Measurements from ENCODE around the gene ACLY.
"Not testable (repeated sequence)": the region's sequence is repeated elsewhere in the genome, so short reads cannot be mapped to it uniquely, and the experiment has no call there.

Gene ACLY

DNA sequence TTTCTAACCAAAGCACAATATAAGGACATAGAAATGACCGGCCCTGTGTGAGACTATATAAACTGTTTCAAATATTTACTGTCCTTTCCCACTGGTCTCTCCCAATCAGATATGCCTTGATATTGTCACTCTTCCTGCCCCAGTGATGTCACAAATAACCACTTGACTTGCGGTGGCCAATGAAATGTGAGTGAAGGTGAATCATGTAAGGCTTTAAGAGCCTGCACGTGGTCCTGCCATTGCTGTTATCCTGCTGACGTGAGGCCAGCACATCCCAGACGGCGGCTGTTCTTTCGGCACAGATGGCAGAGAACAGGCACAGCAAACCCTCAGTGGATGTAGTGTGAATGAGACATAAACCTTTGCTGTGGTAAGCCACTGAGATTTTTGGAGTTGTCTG, 48.1 kb downstream of the ACLY start:
- DNase-seq: no peak

DNA sequence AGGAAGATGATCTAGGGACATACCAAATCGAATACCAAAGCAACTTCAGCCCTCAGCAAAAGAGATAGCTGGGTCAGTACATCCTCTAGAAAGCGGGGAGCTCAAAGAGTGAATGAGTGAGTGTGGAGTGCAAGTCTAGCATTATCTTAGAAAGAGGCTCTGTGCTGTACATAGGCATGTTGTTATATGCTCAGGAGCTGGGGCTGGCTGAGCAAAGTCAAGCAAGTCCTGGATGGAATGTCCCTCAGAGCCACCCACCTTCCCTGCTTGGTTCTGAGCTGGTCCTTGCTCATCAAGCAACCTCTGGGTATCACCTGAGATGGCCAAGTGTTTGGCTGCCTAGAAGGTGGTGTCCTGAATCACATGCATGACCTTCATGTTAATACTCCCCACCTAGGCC, 48.7 kb downstream of the ACLY start:
- DNase-seq: no peak

DNA sequence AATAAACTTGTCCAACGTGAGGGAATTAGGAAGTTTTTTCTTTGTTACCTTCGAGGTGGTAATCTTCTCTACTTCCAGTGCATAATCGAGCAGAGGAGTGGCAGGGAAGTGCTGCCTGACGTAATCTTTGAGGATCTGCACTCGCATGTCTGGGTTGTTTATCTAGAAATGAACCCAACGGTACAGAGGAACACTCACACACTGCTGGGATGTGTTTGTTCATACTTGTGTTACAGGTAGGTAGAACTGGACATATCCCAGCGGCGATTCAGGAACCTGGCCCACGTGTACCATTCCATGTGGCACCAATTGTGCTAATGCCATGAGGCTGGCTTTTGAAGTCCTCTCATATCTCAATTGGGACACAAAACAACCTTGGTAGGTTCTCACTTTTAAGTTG, 49.3 kb downstream of the ACLY start:
- no peak for DNase-seq

DNA sequence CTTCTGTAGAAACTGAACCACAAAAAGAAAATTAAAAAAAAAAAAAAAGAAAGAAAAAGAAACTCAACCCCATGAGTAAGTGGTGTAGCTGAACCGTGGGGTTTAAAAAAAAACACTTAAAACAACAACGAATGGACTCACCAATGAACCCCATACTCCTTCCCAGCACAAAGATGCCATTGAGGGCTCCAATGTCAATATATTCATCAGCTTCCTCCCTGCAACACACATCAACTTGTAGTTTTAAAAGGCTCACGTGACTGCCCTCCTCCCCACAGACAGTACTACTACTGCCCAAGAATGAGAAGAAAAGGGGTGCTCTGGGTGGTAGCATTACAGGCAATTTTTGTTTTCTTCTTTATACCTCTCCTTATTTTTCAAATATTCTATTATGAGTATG, 50.2 kb downstream of the ACLY start:
- DNase-seq: no peak

DNA sequence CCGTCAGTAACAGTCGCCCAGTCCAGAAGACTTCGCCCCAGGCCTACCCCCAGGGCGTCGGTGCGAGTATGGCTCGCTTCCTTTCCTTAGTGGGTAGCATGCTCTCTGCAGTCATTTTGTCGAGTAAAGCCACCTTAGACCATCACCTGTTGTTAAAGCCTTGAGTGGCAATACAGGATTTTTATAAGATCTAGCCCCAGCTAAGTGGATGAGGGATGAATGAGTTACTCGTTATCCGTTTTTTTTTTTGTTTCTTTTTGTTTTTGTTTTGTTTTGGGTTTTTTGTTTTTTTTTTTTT, 53.2 kb downstream of the ACLY start:
- no peak for DNase-seq

DNA sequence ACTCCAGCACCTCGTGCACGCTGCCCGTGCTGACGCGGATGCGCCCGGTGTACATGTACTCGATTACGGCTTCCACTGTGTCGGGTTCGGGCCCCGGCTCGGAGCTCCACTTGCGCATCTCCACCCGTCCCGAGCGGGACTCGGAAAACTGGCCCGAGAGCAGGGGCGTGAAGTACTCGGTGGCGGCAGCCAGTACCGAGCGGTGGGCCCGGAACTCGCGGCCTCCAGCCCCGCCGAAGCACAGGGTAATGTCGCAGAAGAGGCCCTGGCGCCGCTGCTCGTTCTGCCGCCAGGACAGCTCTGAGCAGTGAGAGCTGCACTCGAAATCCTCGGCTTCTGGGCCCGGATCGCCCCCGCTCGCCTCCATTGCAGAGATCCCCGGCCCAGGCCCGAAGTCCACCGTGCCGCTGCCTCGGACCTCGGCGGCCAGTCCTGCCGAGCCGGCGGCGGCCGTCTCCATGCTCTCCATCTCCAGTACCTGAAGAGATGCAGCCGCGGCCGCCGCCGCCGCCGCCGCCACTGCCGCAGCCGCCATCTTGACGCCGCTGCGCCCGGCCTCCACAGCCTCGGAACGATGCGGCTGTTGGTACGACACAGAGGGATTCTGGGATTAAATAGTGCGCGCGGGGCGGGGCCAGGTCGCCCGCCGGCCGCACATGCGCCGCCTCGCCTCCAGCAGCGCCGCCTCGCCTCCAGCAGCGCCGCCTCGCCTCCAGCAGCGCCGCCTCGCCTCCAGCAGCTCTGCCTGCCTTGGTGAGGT, 53.7 kb downstream of the ACLY start, which contains the start of gene KLHL11:
KLHL11 (minus strand) TSS at position 588 of the 760 bp plus-strand sequence; CDS start at position 535, 53 bp downstream.
- DNase-seq: peak; percentile 91 to 96 (median 96)

DNA sequence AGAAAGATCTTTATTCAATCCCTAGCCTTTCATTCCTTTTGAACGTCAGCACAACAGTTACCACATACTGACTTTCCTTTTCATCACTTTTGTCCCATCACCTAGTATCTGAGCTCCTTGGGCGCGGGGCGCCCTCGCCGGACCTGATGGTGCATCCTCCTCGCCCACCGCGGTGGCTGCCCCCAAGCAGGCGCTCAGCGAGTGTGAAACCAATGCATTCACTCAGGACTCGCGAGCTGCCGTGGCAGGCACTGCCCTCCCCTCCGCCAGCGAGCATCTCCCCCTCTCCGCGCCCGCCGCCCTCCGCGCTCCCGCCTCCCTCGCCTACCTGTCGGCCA, 54.3 kb downstream of the ACLY start:
- DNase-seq: peak in 2 of 3 donors; percentile 17 to 19

DNA sequence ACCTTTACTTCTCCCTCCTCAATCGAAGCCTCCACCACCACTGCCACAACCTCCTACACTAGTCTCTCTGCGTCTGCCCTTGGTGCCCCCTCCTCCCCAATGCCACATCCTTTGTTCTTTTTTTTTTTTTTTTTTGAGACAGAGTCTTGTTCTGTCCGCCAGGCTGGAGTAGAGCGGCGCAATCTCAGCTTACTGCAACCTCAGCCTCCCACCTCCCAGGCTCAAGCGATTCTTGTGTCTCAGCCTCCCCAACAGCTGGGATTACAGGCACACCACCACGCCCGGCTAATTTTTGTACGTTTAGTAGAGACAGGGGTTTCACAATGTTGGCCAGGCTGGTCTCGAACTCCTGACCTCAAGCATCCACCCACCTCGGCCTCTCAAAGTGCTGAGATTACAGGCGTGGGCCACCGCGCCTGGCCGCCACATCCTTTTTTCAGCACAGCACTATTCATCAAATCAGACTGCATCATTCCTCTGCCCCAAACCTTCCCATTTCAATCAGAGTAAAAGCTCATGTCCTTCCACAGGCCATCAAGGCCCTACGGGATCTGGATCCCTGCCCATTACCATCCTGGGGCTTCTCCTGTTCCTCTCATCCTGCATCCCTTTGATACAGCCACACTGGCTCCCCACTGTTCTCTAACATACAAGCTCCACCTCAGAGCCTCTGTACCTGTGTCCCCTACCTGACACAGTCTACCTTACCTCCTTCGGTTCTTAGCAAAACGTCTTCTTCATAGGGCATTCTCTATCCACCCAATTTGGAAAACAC, 55.5 kb downstream of the ACLY start:
- peak in 1 of 3 donors; percentile 9 for DNase-seq

DNA sequence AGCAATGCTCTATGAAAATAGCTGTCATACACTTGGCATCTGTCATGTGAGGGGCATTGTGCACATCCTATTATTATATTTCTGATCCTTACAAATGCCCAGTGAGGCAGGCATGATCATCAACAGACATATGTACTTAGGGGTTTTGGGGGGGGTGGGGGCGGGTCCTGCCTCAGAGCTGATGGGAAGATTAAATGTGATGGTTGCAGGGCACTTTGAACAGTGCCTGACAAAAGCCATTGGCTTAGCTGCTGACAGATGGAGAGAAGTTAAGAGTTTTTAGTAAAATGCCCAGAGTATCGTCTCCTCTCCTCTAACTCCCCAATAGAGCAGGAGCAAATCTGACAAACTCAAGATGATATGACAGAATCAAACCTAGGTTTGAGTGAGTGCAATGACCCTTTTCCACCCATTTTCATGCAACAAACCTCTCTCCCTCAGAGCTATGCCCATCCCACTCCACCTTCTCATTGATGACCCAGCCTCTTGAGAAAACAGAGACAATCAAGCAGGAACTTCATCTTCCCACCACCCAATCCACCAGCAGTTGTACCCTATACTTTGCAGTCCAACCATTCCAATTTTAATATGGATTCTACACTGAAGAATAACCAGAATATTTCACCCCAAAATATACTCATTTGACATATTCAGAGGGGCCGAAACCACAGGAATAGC, 58.4 kb downstream of the ACLY start:
- DNase-seq: no peak

DNA sequence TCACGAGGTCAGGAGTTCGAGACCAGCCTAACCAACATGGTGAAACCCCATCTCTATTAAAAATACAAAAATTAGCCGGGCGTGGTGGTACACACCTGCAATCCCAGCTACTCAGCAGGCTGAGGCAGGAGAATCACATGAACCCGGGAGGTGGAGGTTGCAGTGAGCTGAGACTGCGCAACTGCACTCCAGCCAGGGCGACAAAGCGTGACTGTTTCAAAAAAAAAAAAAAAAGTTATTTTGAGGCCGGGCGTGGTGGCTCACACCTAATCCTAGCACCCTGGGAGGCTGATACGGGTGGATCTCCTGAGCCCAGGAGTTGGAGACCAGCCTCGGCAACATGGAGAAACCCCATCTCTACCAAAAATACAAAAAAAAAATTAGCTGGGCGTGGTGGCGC, 67.4 kb downstream of the ACLY start:
- DNase-seq: not testable (repeated sequence)

DNA sequence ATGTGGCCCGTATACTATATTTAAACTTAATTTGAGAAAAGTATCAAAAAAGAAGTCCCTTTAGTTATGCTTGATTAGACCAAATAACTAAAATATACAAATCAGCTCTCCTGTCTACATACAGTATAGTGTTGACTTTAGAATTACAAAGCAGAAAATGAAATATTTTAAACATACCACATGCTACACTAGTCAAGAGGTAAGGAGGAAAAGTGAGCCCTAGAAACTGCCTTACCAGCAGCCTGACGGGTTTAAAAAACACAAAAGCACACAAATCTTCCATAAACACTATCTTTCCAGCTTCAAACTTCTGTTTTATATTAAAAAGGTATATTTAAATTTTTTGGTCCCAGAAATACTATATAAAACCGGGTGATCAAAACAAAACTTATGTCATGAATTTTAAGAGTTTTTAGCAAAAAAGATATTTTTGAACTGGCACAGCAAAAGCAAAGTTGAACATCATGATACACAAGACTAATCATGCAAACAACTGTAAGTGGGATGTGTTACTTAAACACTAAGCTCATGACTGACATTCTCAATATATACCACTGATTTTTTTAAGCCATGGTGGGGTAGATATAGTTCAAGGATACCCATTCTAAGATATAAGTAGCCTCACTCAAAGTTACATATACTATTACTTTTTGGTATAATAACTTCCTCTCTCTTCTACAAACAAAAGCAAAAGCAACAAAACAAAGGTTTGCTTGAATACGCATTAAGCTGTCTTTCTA, 69.3 kb downstream of the ACLY start:
- DNase-seq: no peak

DNA sequence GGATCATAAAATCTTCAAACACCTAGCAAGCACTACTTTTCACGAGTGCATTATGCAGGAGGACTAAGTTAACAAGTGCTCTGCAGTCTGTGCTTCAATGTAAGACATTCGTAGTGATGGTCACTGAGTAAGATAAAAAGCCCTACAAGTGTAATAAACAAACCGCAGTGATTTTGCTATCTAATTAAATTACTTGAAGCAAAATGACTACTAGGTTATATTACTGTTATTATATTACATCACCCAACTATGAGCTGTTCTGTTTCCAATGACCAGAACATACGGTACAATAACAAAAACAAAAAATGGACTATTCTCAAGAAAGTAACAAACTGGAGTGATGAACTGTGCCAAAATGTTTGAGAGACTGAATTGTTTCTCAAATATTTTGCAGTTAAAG, 70.0 kb downstream of the ACLY start:
- no peak for DNase-seq

DNA sequence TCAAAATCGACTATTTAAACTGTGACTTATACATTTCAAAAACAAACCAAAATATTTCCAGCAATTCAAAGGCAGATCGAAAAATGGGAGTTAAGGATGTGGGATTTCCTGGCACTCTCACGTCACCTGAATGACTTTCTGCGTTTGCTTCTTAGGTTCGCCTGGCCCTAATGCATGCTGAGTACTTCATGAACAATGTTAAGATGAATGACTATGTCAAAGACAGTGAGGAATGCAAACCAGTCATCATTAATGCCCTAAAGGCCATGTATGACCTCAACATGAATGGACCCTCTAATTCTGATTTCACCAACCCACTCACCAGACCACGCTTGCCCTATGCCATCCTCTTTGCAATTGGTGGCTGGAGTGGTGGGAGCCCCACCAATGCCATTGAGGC, 73.8 kb downstream of the ACLY start:
- DNase-seq: no peak

DNA sequence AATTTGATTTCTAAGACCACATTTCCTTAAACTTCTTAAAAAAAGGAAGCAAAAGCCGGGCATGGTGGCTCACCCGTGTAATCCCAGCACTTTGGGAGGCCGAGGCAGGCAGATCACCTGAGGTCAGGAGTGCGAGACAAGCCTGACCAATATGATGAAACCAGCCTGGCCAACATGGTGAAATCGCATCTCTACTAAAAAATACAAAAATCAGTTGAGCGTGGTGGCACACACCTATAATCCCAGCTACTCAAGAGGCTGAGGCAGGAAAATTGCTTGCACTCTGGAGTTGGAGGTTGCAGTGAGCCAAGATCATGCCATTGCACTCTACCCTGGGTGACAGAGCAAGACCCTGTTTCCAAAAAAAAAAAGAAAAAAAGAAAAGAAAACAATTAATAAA, 78.0 kb downstream of the ACLY start:
- not testable (repeated sequence) for DNase-seq

DNA sequence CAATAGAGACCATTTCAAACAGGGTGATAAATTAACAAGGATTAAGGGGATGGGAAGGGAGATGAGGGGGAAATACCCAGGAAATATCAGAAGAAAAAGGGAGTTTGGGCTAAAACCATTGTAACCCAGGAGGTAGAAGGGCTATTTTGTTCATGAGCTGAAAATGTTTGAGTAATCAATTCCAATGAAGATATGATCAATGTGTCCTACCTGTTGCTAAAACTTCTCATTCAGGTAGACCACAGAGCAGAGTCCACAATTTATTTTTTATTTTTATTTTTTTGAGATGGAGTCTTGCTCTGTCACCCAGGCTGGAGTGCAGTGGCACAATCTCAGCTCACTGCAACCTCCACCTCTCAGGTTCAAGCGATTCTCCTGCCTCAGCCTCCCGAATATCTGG, 79.3 kb downstream of the ACLY start:
- not testable (repeated sequence) for DNase-seq

DNA sequence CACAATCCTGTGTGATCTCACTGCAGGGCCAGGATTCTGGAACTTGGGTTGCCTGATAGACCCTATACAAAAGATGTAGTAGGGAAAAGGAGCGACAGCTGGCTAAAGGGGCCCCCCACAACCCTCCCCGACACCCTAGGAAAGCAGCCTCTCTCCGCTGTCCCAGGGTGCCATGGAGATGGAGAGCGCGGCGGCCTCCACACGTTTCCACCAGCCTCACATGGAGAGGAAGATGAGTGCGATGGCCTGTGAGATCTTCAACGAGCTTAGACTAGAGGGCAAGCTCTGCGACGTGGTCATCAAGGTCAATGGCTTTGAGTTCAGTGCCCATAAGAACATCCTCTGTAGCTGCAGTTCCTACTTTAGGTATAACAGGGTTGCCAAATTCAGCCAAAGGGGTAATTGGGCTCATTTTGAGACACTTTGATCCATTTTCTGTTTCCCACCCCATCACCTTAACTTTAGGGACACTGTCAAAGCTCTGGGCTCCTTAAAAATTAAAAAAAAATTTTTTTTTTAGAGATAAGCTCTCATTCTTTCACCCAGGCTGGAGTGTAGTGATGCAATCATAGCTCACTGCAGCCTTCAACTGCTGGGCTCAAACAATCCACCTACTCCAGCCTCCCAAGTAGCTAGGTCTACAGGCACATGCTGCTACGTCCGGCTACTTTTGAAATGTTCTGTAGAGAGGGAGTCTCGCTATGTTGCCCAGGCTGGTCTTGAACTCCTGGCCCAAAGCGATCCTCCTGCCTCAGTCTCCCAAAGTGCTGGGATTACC, 80.8 kb downstream of the ACLY start, which contains the start of gene KLHL10:
KLHL10 (plus strand) TSS at position 65 of the 778 bp plus-strand sequence; CDS start at position 173, 108 bp downstream.
- DNase-seq: no peak

DNA sequence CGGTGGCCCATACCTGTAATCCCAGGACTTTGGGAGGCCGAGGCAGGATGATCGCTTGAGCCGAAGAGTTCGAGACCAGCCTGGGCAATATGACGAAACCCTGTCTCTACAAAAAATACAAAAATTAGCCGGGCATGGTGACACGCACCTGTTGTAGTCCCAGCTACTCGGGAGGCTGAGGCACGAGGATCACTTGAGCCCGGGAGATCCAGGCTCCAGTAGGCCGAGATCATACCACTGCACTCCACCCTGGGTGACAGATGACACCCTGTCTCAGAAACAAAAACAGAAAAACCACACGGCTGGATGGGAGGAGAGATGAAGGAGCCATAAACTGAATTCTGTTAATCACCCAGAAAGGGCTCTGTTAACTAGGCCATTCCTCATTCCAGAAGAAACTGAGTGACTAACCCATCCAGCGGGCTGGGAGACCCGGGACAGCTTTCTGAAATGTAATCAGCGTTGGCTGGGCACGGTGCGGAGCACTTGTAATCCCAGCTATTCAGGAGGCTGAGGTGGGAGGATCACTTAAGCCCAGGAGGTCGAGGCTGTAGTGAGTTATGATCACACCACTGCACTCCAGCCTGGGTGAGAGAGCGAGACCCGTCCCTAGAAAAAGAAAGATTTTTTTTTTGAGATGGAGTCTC, 82.1 kb downstream of the ACLY start:
- DNase-seq: no peak

DNA sequence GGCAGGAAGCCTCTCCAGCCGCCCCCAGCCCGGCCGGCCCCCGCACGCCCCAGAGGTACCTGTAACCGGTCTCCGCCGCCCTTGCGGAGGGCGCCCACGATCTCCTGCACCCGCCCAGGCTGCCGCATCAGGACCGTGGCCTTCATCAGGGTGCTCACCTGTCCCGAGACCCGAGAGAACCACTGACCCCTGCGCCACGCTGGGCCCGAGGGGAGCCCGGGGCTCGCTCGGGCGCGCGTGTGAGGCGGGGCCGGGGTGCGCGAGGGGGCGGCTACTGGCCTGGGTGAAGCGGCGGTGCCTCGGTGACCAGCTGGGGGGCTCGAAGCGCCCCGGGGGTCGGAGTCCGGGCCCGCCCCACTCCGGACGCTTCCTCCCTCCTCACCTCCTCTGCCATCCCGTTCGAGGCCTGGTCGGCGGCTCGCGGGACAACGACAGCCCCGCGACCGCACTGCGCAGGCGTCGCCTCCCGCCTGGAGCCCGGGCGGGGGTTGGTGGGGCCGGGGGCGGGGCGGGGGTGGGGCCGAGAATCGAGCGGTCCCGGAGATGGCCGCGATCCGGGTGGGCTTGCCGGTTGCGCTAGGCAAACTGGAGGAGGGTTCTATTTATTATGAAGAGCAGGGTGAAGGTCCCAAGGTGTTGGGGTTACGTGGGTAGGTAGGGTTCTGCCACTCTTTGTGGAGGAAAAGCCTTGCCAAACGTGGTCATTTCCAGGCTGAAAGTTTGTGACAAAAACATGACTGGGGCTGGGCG, 82.8 kb downstream of the ACLY start, which contains the start of gene NT5C3B:
NT5C3B (minus strand) TSS at position 433 of the 750 bp plus-strand sequence; CDS start at position 394, 39 bp downstream.
- DNase-seq: peak; percentile 27 to 80 (median 59)

DNA sequence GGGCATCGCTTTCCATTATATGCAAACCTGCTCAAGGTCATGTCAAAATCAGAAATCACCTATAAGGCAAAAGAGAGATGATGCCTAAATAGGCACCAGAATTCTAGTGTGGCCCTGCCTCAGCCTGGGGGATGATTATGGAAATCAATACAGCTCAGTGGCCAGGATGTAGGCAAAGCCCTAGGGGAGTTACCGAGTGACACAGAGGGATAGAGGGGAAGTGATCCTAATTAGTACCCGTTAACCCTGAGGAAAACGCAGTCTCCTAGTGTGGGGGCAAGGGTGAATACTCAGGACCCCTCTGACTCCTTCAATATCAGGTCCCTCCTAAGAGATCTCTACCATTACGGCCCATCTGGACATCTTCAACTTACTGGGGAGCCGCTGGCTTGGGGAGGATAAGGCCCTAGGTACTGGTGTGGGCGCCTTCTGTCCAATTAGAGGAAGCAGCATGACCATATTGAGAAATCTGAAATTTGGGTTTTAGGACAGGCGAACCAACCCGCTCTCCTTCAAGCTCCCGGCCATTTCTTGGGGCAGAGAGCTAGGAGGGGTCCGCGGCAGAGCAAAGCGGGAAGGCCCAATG, 83.4 kb downstream of the ACLY start:
- DNase-seq: peak; percentile 49 to 56 (median 56)

DNA sequence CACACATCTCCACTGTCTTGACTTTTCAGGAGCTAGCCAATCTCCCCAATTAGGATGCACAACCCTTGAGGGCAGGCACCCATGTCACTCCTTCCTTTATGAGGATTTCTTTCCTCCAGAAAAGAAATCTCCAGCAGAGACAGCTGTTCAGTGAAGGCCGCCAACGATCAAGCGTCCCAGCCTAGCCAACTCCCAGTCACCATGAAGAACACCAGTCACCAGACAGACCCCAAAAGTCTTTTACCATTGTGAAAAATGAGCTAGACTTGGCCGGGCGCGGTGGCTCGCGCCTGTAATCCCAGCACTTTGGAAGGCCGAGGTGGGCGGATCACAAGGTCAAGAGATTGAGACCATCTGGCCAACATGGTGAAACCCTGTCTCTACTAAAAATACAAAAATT, 88.8 kb downstream of the ACLY start:
- DNase-seq: not testable (repeated sequence)

Measured in suppressor macrophage treated with lipopolysaccharide for 1 hour (primary cell).